ENCODE data around the gene ADAM17. TPM values are rescaled to one million over a fixed set of nuclear protein-coding genes. Genes with fewer than 3 reads are reported as not detected.

Gene ADAM17
- total and polyA plus RNA-seq, 4 donors, result 3.3 to 14.1 (median 7.9) TPM

DNA sequence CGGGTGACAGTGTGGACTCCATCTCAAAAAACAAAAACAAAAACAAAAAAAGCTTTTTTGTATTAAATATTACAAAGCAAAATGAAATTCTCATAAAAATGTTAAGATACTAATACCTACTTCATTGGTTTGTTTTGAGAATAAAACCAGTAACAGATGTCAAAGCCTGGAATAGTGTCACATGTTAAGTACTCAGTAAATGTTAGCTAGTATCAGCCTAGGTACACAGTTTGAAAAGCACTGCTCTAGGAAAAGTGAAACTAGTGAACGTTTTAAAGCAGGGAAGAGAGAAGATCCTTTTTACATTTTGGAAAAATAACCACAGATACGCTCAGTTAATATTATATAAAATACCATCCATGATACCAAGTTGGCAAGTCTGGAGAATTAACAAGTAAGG, 37.1 kb upstream of the ADAM17 start:
- Histone ChIP-seq H3K9me3 (ENCODE audit: control insufficient read depth in 4 of 4, low read length in 3 of 4) (no peaks in the 10 kb centered on the region), H3K4me3 (ENCODE audit: low read depth in 1 of 3, low read length in 3 of 3) (no peak overlapping the region), H3K27ac (ENCODE audit: low read depth in 1 of 2, low read length in 2 of 2) (no peak overlapping the region), H3K27me3 (ENCODE audit: control insufficient read depth in 4 of 4, insufficient read depth in 4 of 4, low read length in 3 of 4) (no peaks in the 10 kb centered on the region), H3K36me3 (ENCODE audit: control insufficient read depth in 4 of 4, insufficient read depth in 3 of 4, low read depth in 1 of 4, low read length in 3 of 4) (peaks cover 2 to 19% (median 3%) of the 10 kb centered on the region in 4 donors), H3K4me1 (ENCODE audit: control insufficient read depth in 4 of 4, insufficient read depth in 4 of 4, low read length in 3 of 4) (no peaks in the 10 kb centered on the region), H3K9ac (ENCODE audit: low read depth in 1 of 2, low read length in 2 of 2) (no peak overlapping the region)
- DNase-seq (ENCODE audit: low spot score), result no peak
- no peak for TF ChIP-seq HNF4A (conservative IDR thresholded peaks at IDR 0.05)
- TF ChIP-seq YY1 (IDR thresholded peaks at IDR 0.05), result no peak
- TF ChIP-seq FOXA1 (IDR thresholded peaks at IDR 0.05), result no peak
- TF ChIP-seq TAF1 (conservative IDR thresholded peaks at IDR 0.05), result no peak
- TF ChIP-seq GABPA (IDR thresholded peaks at IDR 0.05 in 1 of 2, conservative IDR thresholded peaks at IDR 0.05 in 1 of 2), result no peak
- TF ChIP-seq EGR1 (IDR thresholded peaks at IDR 0.05; ENCODE audit: low read depth in 2 of 2), result no peak
- WGBS, result 65% methylated on average over 3 of the region's 3 CpGs

DNA sequence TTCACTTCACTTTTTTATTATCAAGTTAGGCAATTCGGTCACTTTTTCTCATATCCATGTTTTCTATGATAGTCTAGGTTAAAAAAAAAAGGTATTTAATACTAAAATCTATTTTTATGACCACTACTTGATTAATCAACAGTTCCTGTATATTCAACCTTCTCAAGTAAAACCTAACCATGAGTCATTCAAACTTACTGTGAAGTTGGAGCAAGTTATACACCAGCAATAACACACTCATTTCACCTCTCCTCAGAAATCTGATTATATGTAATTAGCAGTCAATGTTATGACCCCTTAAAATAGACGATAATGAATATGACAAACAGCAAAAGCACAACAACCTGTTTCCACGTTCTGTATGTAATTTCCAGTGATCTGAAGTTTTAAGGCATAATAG, 35.0 kb upstream of the ADAM17 start:
- Histone ChIP-seq H3K9ac (ENCODE audit: low read depth in 1 of 2, low read length in 2 of 2) (no peak overlapping the region), H3K36me3 (ENCODE audit: control insufficient read depth in 4 of 4, insufficient read depth in 3 of 4, low read depth in 1 of 4, low read length in 3 of 4) (peaks cover 4 to 29% (median 14%) of the 10 kb centered on the region in 4 donors), H3K27ac (ENCODE audit: low read depth in 1 of 2, low read length in 2 of 2) (no peak overlapping the region), H3K9me3 (ENCODE audit: control insufficient read depth in 4 of 4, low read length in 3 of 4) (no peaks in the 10 kb centered on the region), H3K27me3 (ENCODE audit: control insufficient read depth in 4 of 4, insufficient read depth in 4 of 4, low read length in 3 of 4) (no peaks in the 10 kb centered on the region), H3K4me3 (ENCODE audit: low read depth in 1 of 3, low read length in 3 of 3) (no peak overlapping the region), H3K4me1 (ENCODE audit: control insufficient read depth in 4 of 4, insufficient read depth in 4 of 4, low read length in 3 of 4) (no peaks in the 10 kb centered on the region)
- TF ChIP-seq, protein P1, sequence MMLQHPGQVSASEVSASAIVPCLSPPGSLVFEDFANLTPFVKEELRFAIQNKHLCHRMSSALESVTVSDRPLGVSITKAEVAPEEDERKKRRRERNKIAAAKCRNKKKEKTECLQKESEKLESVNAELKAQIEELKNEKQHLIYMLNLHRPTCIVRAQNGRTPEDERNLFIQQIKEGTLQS (IDR thresholded peaks at IDR 0.05), result no peak
- TF ChIP-seq NR2F2 (IDR thresholded peaks at IDR 0.05), result no peak
- no peak for TF ChIP-seq FOXA1 (IDR thresholded peaks at IDR 0.05)
- no peak for TF ChIP-seq SP1 (IDR thresholded peaks at IDR 0.05)
- no peak for TF ChIP-seq YY1 (IDR thresholded peaks at IDR 0.05)
- TF ChIP-seq RAD21 (IDR thresholded peaks at IDR 0.05), result no peak
- no peak for TF ChIP-seq EGR1 (IDR thresholded peaks at IDR 0.05; ENCODE audit: low read depth in 2 of 2)
- TF ChIP-seq, protein P2, sequence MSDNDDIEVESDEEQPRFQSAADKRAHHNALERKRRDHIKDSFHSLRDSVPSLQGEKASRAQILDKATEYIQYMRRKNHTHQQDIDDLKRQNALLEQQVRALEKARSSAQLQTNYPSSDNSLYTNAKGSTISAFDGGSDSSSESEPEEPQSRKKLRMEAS (IDR thresholded peaks at IDR 0.05), result no peak
- TF ChIP-seq RXRA (IDR thresholded peaks at IDR 0.05), result no peak
- TF ChIP-seq, protein P3, sequence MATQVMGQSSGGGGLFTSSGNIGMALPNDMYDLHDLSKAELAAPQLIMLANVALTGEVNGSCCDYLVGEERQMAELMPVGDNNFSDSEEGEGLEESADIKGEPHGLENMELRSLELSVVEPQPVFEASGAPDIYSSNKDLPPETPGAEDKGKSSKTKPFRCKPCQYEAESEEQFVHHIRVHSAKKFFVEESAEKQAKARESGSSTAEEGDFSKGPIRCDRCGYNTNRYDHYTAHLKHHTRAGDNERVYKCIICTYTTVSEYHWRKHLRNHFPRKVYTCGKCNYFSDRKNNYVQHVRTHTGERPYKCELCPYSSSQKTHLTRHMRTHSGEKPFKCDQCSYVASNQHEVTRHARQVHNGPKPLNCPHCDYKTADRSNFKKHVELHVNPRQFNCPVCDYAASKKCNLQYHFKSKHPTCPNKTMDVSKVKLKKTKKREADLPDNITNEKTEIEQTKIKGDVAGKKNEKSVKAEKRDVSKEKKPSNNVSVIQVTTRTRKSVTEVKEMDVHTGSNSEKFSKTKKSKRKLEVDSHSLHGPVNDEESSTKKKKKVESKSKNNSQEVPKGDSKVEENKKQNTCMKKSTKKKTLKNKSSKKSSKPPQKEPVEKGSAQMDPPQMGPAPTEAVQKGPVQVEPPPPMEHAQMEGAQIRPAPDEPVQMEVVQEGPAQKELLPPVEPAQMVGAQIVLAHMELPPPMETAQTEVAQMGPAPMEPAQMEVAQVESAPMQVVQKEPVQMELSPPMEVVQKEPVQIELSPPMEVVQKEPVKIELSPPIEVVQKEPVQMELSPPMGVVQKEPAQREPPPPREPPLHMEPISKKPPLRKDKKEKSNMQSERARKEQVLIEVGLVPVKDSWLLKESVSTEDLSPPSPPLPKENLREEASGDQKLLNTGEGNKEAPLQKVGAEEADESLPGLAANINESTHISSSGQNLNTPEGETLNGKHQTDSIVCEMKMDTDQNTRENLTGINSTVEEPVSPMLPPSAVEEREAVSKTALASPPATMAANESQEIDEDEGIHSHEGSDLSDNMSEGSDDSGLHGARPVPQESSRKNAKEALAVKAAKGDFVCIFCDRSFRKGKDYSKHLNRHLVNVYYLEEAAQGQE (IDR thresholded peaks at IDR 0.05), result no peak
- no peak for TF ChIP-seq TAF1 (conservative IDR thresholded peaks at IDR 0.05)
- TF ChIP-seq JUND (IDR thresholded peaks at IDR 0.05), result no peak
- TF ChIP-seq FOXA2 (IDR thresholded peaks at IDR 0.05), result no peak
- no peak for TF ChIP-seq HNF4G (IDR thresholded peaks at IDR 0.05)
- TF ChIP-seq, protein P4, sequence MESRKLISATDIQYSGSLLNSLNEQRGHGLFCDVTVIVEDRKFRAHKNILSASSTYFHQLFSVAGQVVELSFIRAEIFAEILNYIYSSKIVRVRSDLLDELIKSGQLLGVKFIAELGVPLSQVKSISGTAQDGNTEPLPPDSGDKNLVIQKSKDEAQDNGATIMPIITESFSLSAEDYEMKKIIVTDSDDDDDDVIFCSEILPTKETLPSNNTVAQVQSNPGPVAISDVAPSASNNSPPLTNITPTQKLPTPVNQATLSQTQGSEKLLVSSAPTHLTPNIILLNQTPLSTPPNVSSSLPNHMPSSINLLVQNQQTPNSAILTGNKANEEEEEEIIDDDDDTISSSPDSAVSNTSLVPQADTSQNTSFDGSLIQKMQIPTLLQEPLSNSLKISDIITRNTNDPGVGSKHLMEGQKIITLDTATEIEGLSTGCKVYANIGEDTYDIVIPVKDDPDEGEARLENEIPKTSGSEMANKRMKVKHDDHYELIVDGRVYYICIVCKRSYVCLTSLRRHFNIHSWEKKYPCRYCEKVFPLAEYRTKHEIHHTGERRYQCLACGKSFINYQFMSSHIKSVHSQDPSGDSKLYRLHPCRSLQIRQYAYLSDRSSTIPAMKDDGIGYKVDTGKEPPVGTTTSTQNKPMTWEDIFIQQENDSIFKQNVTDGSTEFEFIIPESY (IDR thresholded peaks at IDR 0.05), result no peak
- no peak for TF ChIP-seq GABPA (IDR thresholded peaks at IDR 0.05 in 1 of 2, conservative IDR thresholded peaks at IDR 0.05 in 1 of 2)
- TF ChIP-seq HNF4A (conservative IDR thresholded peaks at IDR 0.05), result no peak
- TF ChIP-seq, protein P5, sequence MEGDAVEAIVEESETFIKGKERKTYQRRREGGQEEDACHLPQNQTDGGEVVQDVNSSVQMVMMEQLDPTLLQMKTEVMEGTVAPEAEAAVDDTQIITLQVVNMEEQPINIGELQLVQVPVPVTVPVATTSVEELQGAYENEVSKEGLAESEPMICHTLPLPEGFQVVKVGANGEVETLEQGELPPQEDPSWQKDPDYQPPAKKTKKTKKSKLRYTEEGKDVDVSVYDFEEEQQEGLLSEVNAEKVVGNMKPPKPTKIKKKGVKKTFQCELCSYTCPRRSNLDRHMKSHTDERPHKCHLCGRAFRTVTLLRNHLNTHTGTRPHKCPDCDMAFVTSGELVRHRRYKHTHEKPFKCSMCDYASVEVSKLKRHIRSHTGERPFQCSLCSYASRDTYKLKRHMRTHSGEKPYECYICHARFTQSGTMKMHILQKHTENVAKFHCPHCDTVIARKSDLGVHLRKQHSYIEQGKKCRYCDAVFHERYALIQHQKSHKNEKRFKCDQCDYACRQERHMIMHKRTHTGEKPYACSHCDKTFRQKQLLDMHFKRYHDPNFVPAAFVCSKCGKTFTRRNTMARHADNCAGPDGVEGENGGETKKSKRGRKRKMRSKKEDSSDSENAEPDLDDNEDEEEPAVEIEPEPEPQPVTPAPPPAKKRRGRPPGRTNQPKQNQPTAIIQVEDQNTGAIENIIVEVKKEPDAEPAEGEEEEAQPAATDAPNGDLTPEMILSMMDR (IDR thresholded peaks at IDR 0.05; ENCODE audit: low read depth, low read length, missing input control), result no peak
- WGBS, result 90% methylated on average over 3 of the region's 3 CpGs
- DNase-seq (ENCODE audit: low spot score), result no peak

All from liver (tissue), 9 donors.